Ecto neural progenitor cell (in vitro differentiated cells): Measurements from ENCODE around the gene RASA3.

Experiments used
- DNase-seq: peaks from one replicate; pipeline ENCODE4 v3.0.0-alpha.2; 2018; ENCODE audit warnings: low spot score

Gene RASA3

GRCh38 chr13:114004420-114005205 lies 127.8 kb downstream of the RASA3 start:
- no peak for DNase-seq

- no peak for DNase-seq
These were observed 129.6 kb downstream of the RASA3 start for GRCh38 chr13:114002771-114003321.

- no peak for DNase-seq
These were observed 130.3 kb downstream of the RASA3 start for GRCh38 chr13:114002009-114002544.

- no peak for DNase-seq
These were observed 131.0 kb downstream of the RASA3 start for GRCh38 chr13:114001331-114002008.

GRCh38 chr13:114000151-114001040 lies 132.0 kb downstream of the RASA3 start:
- DNase-seq = no peak

- DNase-seq = no peak
These were observed 132.9 kb downstream of the RASA3 start for GRCh38 chr13:113999618-113999910.

GRCh38 chr13:113998781-113999617 lies 133.4 kb downstream of the RASA3 start:
- DNase-seq = no peak

GRCh38 chr13:113997845-113998751 lies 134.3 kb downstream of the RASA3 start:
- DNase-seq = no peak

- no peak for DNase-seq
These were observed 135.3 kb downstream of the RASA3 start for GRCh38 chr13:113996912-113997745.

- DNase-seq = no peak
These were observed 136.1 kb downstream of the RASA3 start for GRCh38 chr13:113996081-113996911.

- no peak for DNase-seq
These were observed 137.3 kb downstream of the RASA3 start for GRCh38 chr13:113995051-113995601.

- no peak for DNase-seq
These were observed 140.0 kb downstream of the RASA3 start for GRCh38 chr13:113992276-113993005.

- no peak for DNase-seq
These were observed 140.7 kb downstream of the RASA3 start for GRCh38 chr13:113991676-113992179.

- no peak for DNase-seq
These were observed 141.2 kb downstream of the RASA3 start for GRCh38 chr13:113991191-113991669.

GRCh38 chr13:113990321-113990837 lies 142.0 kb downstream of the RASA3 start:
- no peak for DNase-seq

GRCh38 chr13:113989585-113990300 lies 142.7 kb downstream of the RASA3 start:
- no peak for DNase-seq
